LoVo (cell line): Measurements from ENCODE around the gene USP25.
"Not testable (repeated sequence)": the region's sequence is repeated elsewhere in the genome, so short reads cannot be mapped to it uniquely, and the experiment has no call there.

Experiments
- DNase-seq: peaks from one replicate; pipeline ENCODE4 v3.0.0-alpha.2; 2016; ENCODE audit warnings: low spot score

USP25 gene

GRCh38 chr21:15732996-15733329 is 3.2 kb downstream of the USP25 start:
- no peak for DNase-seq

- peak; percentile 46 for DNase-seq
Observed at GRCh38 chr21:15735409-15735808, 5.6 kb downstream of the USP25 start.

GRCh38 chr21:15735931-15736330 is 6.1 kb downstream of the USP25 start:
- DNase-seq = not testable (repeated sequence)

GRCh38 chr21:15738779-15739178 is 9.0 kb downstream of the USP25 start:
- DNase-seq = not testable (repeated sequence)

- DNase-seq = no peak
Observed at GRCh38 chr21:15740383-15740782, 10.6 kb downstream of the USP25 start.

GRCh38 chr21:15741510-15741909 is 11.7 kb downstream of the USP25 start:
- no peak for DNase-seq

GRCh38 chr21:15742052-15742670 is 12.4 kb downstream of the USP25 start:
- no peak for DNase-seq

GRCh38 chr21:15742694-15743093 is 12.9 kb downstream of the USP25 start:
- DNase-seq = no peak

- no peak for DNase-seq
Observed at GRCh38 chr21:15743593-15743992, 13.8 kb downstream of the USP25 start.

- DNase-seq = no peak
Observed at GRCh38 chr21:15744926-15745325, 15.1 kb downstream of the USP25 start.

GRCh38 chr21:15748586-15748985 is 18.8 kb downstream of the USP25 start:
- DNase-seq = no peak

GRCh38 chr21:15749082-15749860 is 19.5 kb downstream of the USP25 start:
- no peak for DNase-seq

- DNase-seq = no peak
Observed at GRCh38 chr21:15749861-15750159, 20.0 kb downstream of the USP25 start.

- no peak for DNase-seq
Observed at GRCh38 chr21:15751037-15751436, 21.3 kb downstream of the USP25 start.

GRCh38 chr21:15751546-15751945 is 21.8 kb downstream of the USP25 start:
- no peak for DNase-seq

GRCh38 chr21:15752763-15753407 is 23.1 kb downstream of the USP25 start:
- no peak for DNase-seq

GRCh38 chr21:15753741-15754140 is 24.0 kb downstream of the USP25 start:
- no peak for DNase-seq

- DNase-seq = no peak
Observed at GRCh38 chr21:15754640-15755039, 24.9 kb downstream of the USP25 start.

- no peak for DNase-seq
Observed at GRCh38 chr21:15755125-15755524, 25.3 kb downstream of the USP25 start.

GRCh38 chr21:15759469-15759868 is 29.7 kb downstream of the USP25 start:
- no peak for DNase-seq

- DNase-seq = peak; percentile 84
Observed at GRCh38 chr21:15761507-15762100, 31.8 kb downstream of the USP25 start.

- DNase-seq = no peak
Observed at GRCh38 chr21:15763359-15763758, 33.6 kb downstream of the USP25 start.

GRCh38 chr21:15764878-15765277 is 35.1 kb downstream of the USP25 start:
- no peak for DNase-seq
